ENCODE data around the gene CHST11.
"Not testable (repeated sequence)": the region's sequence is repeated elsewhere in the genome, so short reads cannot be mapped to it uniquely, and the experiment has no call there.

The CHST11 gene

DNA sequence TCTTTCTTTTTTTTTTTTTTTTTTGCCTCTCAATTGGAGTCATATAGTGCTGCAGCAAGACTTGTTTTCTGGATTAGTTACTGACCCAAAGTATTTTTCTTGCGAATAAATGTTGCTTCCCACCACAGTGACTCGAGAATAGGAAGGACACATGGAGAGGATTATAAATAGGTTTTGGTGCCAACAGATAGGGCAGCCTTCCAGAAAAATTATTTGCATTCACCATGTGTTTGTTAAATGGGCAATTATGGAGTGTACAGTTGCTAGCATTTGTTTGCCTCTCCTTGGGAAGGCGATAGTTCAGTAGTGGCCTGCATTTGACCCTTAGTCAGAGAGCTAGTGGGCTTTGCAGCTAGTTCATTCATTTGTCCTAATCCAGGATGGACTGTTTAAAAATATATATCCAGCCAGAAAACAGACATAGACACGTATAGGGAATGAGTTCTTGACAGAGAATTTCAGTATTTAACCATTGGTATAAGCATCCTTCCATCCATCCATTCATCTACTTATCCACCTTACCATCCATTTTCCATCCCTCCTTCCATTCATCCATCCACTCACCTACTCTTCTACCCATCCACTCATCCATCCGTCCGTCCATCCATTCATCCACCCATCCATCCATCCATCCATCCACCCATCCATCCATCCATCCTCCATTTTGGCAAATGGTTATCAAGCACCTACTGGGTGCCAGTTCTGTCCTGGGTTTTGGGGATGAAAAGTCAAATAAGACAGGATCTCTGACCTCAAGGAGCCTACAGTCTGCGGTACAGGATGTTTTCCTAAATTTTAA lies 67.5 kb downstream of the CHST11 start:
- H3K4me3 ChIP-seq (ENCODE audit: low read depth, low read length) = no peak overlapping the region
- TF ChIP-seq, protein P1, sequence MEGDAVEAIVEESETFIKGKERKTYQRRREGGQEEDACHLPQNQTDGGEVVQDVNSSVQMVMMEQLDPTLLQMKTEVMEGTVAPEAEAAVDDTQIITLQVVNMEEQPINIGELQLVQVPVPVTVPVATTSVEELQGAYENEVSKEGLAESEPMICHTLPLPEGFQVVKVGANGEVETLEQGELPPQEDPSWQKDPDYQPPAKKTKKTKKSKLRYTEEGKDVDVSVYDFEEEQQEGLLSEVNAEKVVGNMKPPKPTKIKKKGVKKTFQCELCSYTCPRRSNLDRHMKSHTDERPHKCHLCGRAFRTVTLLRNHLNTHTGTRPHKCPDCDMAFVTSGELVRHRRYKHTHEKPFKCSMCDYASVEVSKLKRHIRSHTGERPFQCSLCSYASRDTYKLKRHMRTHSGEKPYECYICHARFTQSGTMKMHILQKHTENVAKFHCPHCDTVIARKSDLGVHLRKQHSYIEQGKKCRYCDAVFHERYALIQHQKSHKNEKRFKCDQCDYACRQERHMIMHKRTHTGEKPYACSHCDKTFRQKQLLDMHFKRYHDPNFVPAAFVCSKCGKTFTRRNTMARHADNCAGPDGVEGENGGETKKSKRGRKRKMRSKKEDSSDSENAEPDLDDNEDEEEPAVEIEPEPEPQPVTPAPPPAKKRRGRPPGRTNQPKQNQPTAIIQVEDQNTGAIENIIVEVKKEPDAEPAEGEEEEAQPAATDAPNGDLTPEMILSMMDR (IDR thresholded peaks at IDR 0.05; ENCODE audit: borderline replicate concordance, insufficient read depth, low read depth, low read length) = no peak

DNA sequence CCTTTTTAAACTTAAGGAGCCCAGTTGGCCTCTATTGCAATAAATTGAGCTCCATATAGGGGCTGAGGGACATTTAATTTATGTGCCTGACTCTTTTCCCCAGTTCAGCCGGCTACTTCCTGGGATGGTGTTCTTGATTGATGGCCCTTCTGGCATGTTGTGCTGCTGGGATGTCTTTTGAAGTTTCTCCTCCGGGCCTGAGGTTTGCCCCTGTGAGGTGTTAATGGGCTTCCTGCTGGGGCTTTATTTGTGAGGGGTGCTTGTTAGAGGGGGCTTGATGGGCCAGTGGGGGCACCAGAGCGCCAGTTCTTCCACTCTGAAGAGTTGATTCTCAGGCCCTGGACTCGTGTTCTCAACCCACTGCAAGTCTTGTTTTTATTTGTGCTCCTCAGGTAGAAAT lies 69.6 kb downstream of the CHST11 start:
- no peak overlapping the region for H3K4me3 ChIP-seq (ENCODE audit: low read depth, low read length)
- TF ChIP-seq, protein P1 (IDR thresholded peaks at IDR 0.05; ENCODE audit: borderline replicate concordance, insufficient read depth, low read depth, low read length) = no peak

DNA sequence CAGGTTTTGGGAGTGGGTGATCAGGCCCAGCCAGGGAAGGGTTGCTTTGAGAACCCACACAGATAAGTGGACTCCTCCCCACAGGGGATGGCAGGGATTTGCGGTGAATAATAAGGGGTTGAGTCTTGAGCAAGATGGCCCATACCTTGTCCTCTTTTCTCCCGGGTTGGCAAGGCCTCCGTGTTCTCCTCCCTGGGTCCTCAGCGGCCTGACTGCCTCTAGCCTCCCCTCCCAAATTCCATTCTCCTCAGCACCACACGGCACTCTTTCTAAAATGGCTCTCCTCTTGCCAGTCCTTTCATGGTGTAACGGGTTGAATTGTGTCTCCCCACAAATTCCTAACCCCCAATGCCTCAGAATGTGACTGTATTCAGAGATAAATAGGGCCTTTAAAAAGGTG lies 70.0 kb downstream of the CHST11 start:
- TF ChIP-seq, protein P1 (IDR thresholded peaks at IDR 0.05; ENCODE audit: borderline replicate concordance, insufficient read depth, low read depth, low read length) = no peak
- H3K4me3 ChIP-seq (ENCODE audit: low read depth, low read length) = no peak overlapping the region

DNA sequence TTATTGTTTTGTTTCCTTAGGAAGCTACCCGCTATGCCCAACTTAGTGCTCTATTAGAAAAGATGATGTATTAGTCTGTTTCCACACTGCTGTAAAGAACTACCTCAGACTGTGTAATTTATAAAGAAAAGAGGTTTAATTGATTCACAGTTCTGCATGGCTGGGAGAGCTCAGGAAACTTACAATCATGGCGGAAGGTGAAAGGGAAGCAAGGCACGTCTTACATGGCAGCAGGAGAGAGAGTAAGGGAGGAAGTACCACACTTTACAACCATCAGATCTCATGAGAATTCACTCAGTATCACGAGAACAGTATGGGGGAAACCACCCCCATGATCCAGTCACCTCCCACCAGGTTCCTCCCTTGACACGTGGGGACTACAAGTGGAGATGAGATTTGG lies 70.9 kb downstream of the CHST11 start:
- H3K4me3 ChIP-seq (ENCODE audit: low read depth, low read length) = not testable (repeated sequence)

DNA sequence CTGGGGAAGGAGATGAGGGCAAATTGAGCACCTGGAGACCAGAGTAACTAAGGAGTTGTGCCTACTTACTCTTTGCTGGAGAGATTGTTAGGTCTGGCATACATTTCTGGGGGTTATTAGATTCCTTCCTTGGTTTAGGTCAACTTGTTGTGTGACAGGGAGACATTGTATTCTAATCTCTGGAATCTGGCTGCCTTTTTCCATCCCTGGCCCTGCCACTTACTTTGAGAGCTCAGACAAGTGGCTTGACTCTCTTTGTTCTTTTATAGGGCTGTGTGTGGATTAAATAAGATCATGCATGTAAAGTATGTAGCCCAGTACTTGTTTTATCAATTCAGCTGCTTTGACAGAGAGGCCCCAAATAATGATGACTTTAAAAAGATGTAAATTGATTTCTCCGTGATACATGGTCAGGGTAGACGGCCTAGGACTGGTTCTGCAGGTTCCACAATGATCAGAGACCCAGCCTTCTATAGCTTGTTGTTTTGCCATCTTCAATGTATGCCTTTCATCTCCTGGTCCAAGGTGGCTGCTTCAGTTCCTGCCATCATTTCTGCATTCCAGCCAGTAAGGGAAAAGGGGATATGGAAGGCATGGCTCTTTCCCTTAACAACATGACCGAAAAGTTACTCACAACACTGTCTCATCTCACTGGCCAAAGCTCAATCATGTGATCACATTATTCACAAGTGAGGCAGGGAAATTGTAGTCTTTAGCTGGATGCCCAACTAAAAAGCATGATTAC lies 72.6 kb downstream of the CHST11 start:
- H3K4me3 ChIP-seq (ENCODE audit: low read depth, low read length) = no peak overlapping the region
- TF ChIP-seq, protein P1 (IDR thresholded peaks at IDR 0.05; ENCODE audit: borderline replicate concordance, insufficient read depth, low read depth, low read length) = no peak

DNA sequence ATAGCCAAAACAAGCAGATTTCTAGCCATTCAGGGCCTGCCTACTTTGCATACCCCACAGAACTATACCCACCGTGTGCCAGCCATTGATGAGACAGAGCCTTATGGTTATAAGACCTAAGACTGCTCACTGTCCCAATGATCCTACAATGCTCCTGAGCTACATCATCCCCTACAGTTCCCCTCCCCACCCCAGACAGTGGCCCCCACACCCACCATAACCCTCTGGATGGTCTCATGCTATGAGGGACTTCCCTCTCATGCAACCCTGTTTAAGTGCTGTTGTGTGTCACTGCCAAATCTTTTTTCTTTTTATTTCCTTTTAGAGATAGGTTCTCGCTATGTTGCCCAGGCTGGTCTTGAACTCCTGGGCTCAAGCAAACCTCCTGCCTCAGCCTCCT lies 75.9 kb downstream of the CHST11 start:
- TF ChIP-seq, protein P1 (IDR thresholded peaks at IDR 0.05; ENCODE audit: borderline replicate concordance, insufficient read depth, low read depth, low read length) = no peak
- H3K4me3 ChIP-seq (ENCODE audit: low read depth, low read length) = no peak overlapping the region

DNA sequence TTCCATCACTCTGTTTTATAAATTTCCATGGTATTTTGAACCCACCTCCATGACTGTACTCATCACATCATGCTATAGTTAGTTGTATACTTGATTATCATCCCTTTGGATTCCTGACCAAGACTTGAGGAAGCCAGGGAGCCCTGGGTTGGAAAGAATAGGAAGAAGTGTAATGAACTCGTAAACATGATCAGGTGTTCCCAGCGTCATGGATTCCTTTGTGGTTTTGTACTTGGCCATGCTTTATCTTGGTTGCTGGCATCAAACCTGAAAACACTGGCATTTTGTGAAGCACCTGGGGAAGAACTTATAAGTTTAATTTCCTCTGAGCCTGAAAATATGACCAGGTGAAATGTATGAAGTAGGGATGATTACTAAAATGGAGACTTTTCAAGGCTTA lies 76.4 kb downstream of the CHST11 start:
- no peak overlapping the region for H3K4me3 ChIP-seq (ENCODE audit: low read depth, low read length)
- TF ChIP-seq, protein P1 (IDR thresholded peaks at IDR 0.05; ENCODE audit: borderline replicate concordance, insufficient read depth, low read depth, low read length) = no peak
